Pons (tissue), 1 donor: ENCODE data around the gene AGK.

Experiments
- DNase-seq: peaks from one replicate; pipeline ENCODE4 v3.0.0-alpha.2; 2016; ENCODE audit warnings: low spot score

The AGK gene, protein sequence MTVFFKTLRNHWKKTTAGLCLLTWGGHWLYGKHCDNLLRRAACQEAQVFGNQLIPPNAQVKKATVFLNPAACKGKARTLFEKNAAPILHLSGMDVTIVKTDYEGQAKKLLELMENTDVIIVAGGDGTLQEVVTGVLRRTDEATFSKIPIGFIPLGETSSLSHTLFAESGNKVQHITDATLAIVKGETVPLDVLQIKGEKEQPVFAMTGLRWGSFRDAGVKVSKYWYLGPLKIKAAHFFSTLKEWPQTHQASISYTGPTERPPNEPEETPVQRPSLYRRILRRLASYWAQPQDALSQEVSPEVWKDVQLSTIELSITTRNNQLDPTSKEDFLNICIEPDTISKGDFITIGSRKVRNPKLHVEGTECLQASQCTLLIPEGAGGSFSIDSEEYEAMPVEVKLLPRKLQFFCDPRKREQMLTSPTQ

DNA sequence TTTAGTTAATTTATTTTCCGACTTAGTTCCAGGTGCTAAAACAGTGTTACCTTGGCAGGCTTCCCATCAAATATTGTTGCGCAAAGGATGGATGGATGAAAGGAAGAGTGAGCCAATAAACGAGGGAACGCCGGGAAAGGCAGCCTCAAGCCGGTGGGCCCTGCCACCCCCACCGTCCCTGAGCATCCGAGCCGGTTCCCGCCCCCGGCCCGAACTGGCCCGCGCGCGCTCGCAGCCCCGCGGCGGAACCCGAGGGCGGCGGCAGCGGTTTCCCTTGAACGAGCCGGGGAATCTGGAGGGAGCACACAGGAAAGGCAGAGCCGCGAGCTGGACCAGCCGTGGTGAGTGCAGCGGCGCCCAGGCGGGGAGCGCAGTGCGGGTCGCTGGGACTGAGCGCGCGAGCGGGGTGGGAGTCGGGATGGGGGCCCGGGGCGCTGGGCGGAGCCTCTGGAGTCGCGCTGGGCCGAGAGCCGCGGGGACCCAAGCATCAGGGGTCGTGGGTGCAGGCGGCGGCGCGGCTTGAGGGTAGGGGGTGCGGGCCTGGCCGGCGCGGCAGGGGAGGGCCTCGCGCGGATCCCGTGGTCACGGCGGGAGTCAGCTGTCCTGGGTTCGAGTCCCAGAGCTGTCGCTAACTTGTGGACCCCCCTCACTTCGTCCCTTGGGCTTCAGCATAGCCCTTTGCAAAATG is at the start of gene AGK:
TSS of gene AGK (plus strand) at position 317 of the 688 bp plus-strand sequence. CDS start 4,057 bp downstream, outside the sequence.
- DNase-seq, result peak; percentile 38

DNA sequence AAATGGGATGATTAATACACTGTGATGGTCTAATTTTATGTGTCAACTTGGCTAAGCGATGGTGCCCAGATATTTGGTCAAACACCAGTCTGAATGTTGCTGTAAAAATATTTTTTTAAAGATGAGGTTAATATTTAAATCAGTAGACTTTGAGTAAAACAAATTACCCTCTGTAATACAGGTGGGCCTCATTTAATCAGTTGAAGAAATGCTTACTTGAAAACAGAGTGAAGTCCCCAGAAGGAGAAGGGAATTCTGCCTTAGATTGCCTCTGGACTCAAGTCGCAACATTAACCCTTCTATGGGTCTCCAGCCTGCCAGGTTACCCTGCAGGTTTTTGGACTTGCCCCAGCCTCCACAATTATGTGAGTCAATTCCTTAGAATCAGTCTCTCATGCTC is 49.8 kb upstream of the AGK start:
- no peak for DNase-seq

DNA sequence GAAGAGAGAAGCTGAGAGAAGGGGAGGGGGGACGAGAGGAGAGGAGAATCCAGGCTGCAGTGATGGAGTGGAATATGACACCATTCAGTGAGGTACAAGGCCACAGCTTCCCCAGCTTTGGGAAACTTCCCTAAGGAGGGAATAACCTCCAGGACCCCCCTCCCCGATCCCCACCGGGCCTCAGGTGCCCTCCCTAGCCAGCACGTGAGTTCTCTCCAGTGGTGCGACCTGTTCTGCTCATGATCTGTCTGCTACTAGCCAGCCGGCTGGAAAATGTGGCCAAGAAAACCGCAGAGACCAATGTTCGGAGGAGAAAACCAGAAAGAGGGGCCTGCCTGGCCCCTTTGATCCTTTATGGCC is 39.9 kb upstream of the AGK start:
- no peak for DNase-seq

DNA sequence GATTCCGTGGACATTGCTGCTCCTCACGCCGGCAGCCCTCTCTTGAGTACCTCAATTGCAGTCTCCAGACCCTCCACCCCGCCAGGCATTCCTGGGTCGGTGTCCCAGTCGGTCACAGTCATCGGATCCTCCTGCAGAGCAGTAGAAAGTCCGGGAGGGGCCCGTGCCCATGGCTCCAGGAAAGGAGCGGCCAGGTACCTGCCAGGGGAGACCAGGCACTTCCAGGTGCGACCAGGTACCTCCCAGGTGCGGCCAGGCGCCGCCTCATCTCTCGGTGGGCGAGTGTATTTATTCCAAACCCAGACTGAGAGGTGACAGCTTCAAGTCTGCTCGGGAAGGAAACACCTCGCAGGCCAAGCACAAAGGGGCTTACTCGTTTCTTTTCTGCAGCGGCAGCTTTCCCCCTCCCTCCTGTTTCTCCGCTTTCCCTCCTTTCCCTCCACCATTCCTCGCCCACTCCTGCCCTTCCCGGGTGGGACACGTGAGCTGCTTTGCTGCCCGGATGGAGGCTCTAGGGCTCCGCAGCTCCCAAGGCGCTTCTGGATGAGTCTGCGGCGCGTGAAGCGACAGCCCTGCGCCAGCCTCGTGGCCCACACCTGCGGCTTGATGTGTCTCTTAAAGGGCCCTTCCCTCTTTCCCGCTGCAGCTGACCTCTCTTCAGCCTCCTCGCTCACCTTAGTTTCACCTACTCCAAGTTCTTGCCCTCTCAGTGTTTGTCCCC is 39.4 kb upstream of the AGK start:
- no peak for DNase-seq

DNA sequence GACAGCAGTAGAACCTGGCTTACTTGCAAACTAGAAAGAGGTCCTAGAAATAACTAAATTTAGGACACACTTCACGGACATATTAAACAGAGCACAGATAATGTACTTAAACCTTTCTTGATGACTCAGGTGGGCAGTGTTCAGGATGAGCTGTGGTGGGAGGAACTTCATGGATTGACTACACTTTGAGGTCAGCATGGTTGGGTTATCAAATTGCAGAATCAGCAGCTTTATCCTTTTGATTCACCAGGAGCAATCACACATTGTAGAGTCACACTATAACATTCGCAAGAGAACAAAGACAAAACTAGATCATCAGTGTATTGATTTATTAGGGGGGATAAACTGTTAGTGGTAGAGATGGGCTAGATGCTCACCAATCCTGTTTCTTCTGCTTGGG is 38.6 kb upstream of the AGK start:
- DNase-seq, result no peak

DNA sequence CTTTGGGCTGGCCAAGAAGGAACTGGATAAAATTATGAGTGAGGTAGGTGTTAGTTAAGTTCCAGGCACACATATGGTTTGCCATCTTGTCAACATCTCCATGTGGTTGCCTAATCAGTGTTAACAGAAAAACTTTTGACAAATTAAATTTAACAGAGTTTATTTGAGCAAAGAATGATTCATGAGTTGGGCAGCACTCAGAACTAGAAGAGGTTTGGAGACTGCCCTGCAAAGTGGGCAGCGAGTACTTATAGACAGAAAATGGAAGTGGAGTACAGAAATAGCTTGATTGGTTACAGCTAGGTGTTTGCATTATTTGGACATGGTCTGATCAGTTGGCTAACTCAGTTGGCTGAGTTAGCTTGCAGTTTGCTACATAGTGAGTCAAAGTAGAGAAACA is 37.5 kb upstream of the AGK start:
- DNase-seq, result no peak

DNA sequence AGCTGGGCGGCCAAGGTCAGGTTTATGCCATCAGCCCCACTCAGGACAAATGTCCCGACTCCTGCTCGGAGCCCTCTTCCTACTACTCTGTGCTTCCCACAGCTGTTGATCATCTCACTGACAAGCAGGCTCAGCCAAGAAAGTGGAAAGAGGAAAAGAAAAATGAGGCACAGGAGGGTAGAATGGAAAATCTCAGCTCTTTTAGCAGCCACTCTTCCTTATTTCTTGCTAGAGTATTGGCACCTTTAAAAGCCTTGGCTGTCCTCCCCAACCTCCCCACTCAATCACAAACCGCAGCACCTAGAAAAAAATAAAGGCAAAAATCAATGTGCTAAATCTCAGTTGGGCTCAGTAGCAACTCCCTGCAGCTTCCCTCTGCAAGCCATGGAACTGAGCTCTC is 35.3 kb upstream of the AGK start:
- DNase-seq, result no peak

DNA sequence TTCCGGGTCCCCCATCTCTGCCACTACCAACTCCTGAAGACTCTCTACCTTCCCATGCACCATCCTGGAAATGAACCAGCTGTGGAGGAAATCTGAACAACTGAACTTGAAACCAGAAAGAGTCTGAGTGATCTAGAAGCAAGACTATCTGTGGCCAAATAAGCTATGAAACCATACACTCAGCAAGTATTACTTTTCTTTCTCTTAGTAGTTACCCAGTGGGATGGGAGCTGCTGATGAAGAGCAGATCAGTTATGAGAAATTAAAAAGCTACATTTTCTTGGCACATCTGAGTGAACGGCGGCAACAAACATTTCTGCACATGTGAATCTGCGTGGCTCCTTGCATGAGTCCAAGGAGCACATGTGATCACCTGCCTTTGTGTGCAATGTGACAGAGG is 31.6 kb upstream of the AGK start:
- no peak for DNase-seq

DNA sequence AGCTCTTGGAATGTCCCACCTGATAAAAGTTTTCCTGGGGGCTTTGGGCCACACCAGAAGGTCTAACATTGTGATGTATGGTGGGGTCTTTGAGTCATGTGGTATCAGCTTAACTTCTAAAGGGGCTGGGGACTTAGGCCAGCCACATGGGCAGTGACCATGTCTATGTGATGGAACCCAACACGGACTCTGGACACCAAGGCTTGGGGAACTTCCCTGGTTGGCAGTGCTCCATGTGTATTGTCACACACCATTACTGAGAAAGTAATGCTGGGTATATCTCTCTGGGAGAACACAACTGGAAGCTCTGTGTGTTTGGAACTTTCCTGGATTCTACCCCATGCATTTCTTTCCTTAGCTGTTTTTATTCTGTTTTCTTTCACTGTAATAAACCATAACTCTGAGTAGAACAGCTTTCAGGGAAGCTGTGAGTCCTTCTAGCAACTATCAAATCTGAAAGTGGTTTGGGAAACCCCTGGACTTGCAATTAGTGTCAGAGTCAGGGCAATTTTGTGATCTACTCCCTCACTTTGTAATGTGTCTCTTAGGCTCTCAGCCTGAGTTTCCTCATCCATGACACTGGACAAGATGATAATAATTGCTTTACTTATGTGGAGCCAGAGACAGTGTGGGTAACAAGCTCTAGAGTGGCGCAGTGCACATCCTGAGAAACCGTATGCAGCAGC is 28.4 kb upstream of the AGK start:
- DNase-seq, result no peak

DNA sequence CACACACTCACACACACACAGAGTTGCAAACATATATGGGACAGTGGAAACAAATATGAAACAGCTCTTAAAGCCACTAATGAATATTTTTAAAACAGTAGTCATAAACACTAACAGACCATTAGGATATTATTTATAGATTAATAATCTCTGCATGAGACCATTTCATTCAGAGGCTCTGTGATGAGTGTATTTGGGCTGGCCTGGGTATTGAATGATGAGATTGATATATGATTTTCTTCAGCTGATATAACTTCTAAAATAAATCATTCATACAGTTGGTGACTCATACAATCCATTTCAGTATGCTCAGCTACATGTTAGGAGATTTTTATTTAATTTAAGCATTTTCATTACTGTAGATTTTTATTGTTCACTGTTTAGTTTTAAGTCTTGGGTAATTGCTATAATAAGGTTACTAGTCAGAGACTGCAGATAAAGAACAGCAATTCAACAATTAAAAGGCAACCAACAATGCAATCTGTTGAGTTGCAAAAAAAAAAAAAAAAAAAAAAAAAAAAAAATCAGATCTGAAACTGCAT is 25.2 kb upstream of the AGK start:
- no peak for DNase-seq

DNA sequence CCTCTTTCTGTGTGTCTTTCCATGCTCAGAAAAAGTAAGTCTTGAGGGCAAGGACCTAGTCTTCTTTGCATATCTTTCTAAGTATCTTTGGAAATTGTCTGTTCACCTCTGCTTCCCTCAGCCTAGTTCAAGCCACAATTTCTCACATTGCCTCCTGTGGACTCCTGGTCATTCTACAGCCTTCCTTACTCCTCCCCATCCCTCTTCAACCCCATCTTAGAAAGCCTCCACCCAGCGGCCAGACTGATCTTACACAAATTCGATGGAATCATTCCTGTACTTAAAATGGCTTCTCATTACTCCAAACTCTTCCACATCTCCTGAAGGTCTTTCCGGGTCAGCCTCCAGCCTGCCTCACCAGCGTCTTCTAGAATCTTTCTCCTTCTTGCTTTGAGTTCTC is 24.1 kb upstream of the AGK start:
- DNase-seq, result no peak

DNA sequence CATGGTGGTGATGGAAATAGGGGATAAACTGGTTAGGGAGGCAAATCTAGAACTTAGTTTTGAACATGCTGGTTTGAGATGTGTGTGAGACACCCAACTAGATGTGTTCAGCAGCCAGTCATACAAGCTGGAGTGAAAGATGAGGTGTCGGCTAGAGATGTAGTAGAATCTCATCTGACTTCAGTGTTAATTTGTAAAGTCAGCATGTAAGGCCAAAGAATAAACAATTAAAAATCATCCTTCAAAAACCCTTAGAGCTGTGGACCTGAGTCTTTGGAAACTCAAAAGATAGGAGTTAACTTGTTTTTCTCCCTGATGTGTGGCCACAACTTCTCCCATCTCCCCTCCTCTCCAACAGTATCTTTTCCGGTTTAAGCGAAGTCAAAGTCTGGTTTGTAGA is 22.8 kb upstream of the AGK start:
- DNase-seq, result no peak

DNA sequence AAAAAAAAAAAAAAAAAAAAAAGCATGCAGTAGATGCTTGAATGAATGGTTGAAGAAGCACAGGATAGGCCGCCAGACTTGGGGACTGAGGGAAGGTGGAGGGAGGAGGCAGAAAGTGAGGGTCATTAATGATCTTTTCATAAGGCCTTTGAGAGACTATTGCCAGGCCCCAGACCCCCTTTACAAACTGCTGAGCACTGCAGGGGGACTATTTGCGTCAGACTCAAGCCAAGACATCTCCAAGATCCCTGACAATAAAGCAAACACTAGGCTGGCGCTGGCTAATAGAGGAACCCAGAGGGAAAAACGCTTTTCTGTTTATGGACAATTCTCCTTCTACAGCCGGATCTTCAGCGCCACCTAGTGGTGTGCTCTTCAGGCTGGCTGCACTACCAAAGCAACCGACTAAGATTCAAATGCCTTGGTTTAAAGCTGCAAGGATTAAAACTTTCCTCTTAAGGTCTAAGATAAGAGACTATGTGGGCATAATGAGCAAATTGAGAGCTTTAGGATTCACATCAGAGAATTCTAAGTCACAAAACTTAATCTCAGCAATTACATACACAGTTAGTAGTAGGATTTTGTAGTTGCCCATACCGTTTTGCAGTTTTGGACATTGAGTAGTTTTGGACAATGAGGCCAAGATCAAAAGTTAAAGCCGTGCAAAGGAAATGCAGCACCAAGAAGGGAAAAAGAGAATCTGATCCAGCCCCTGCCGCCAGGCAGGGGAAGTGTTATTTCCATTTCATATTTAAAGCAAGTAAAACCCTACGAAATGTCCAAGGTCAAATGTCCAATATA is 17.9 kb upstream of the AGK start:
- DNase-seq, result peak; percentile 87

DNA sequence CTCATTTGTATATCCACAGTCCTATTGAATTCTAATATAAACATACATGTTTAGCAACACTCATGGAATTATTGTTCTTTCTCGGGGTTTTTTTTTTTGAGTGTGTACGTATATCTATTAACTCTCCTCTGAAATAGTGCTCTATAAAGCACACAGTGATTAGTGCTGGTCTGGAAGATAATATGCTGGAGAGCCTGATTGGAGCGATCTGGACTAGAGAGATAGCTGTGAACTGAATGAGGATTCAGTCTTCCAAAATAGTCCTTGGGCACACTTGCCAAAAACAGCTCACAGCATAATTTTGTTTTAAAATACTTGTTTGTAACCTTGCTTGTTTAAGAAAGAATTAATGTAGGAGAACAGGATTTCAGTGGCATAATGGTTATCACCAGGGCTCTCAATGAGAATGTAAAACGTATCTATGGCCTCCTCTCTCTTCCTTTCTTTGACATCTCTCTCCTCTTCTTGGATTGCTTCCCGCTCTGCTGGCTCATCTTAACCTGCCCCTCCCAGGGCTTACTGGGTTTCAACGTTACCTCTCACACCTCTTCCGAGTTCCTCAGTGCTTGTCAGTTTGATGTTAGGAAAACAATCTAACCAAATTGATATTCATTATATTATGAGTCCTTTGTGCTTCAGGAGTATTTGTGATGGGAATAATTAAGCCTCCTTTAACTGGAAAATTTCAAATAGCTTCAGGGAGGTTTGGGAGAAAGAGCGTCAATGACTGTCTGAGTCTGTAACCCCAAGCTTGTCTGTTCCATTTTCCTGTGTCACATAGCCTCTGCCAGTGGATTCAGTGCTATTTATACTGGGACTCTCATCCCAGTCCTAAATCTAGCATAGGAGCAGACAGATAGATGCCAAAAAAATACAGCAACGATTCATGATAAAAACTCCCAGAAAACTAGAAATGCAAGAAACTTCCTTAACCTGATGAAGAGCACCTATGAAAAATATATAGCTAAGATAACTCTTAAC is 16.2 kb upstream of the AGK start:
- no peak for DNase-seq

DNA sequence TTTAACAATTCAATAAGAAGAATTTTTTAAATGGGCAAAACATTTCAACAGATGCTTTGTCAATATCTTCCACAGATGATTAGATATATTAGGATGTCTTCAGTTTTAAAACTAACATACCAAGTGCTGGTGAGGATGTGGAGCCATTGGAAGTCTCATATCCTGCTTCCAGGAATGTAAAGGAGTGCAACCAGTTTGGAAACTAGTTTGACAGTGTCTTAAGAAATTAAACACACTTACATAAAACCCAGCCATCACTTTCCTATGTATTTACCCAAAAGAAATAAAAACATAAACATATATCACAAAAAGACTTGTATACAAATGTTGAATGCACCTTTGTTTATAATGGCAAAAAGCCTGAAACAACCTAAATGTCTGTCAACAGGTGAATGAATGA is 13.3 kb upstream of the AGK start:
- no peak for DNase-seq

DNA sequence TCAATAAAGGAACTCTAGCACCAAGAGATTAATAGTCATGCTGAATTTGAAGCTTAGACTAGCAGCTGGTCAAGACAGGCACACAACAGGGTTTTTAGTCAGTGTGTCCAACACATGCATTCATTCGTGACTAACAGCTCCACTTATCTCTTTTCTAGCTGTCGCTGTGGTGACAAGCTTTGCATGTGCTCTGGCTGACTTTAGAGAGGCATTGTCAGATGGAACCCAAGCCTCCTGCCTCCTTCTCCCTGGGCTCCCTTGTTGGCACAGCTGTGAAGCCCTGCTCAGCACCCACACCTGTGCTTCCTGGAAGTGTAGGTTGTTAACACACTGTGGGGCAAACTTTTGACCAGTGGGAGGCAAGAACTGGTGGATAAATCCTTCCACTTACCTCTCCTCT is 9.8 kb upstream of the AGK start:
- DNase-seq, result no peak

DNA sequence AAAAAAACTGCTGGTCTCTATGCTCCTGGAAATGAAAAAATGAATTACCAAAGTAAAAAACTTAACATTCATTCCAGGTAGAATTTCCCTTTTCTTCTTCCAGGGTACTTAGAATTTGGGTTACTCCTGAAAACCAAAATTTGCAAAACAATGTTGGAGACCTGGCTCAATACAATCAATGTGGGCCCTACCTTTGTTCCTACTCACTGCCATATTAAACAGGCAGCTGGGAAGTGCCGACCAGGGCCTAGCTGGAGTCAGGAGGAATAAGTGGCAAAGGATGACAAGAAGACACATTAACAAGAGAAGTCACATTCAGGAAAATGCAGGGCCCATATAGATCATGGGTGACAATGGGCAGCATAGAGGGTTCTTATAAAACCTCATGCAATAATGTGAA is 6.4 kb upstream of the AGK start:
- DNase-seq, result no peak

DNA sequence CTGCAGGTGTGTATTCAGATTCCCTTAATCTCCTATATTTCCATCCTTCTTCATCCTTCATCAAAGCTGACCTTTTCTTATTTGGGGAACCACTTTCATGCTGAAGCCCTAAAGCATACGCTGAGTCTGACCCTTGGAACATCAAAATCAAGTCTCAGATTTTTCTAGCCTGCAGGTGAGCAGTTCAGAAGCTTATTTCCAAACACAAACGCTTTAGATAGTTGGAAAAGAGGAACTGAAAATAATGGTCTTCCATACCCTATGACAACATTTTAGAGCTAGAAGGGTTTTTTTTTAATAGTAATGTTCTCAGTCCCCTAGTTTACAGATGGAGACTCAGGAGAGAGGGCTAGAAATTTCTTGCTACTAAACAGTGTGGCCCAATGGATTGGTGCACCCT is 1.6 kb upstream of the AGK start:
- DNase-seq, result no peak

DNA sequence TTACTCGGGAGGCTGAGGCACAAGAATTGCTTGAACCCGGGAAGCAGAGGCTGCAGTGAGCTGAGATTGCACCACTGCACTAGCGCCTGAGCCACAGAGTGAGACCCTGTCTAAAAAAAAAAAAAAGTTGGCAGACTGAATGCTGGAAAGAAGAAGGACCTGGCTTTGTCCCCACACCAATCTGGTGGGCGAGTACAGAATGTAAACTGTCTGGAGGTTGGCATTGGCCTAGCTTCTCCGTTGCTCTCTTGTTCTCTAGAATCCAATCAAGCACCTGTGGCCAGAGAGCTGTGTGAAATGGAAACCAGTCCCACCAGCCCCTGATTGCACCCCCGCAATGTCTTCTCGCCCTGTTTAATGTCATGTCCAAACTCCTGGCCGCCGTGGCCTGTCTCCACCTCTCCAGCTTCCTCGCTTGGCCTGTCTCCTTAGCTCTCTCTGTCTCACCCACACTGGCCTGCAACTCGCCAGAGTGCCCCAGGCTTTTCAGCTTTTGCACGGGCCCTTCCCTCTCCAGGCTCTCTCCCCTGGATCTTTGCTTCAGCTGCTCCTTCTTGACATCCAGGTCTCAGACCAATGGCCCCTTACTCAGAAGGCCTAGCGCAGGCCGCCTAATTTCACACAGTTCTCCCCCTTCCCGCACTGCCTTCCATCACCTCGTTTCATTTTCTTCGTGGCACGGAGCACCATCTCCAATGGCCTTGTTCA is 670 bp upstream of the AGK start:
- no peak for DNase-seq

DNA sequence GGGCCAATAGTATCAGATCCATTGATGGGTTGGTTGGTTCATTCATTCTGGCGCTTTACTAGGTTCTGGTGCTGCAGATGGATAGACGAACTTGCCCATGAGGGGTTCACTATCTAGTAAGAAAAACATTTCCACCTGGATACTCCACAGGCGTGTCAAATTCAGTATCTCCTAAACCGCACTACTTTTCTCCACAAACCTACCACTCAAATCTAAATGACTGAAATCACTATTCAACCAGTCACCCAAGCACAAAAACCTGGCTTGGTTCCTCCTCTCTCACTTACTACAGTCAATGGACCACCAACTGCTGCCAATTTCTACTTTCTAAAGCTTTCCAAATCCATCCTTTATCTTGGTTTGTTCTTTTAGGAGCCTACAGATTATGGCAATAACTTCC is 572 bp downstream of the AGK start:
- no peak for DNase-seq
